Heart left ventricle (tissue), 13 donors: Measurements from ENCODE around the gene IL7R.

ENCODE experiments used
- POLR2A ChIP-seq, 2 donors: fragments of 450-650 bp; IDR thresholded peaks; one replicate each; pipeline ENCODE4 v1.6.1; 2017; ENCODE audit warnings: antibody characterized with exemption in 2 of 2, mild to moderate bottlenecking in 2 of 2, moderate library complexity in 2 of 2
- TF ChIP-seq, protein P1 (sequence below), 12 donors: fragments of 200-600 bp; sonication (generic) in 4 of 12; IDR thresholded peaks; one replicate each; pipeline versions ENCODE4 v1.5.0 to v1.8.0; 2018 to 2022; ENCODE audit warnings: antibody characterized with exemption in 12 of 12, mild to moderate bottlenecking in 5 of 12
- donor health status: ischemic (EF 13 %, LVEDD 7.1; RV severe dilation, severe dysfunction).
- donor health status: DM: no; HTN: yes; CAD: no.
- donor health status: DM: no; HTN: no; CAD: no.
- donor health status: ischemic (EF 25% LVEDD 6.9; RV normal size, moderate dysfunction).
- donor health status: ischemic (EF 25% LVEDD 5.7; RV mildly dilated, moderate dysfunction).
- donor health status: ischemic (EF 35%, LVEDD 5.7; RV mildly dilated, moderate dysfunction).
- donor health status: nonischemic (EF 11% LVEDD 7.7; RV severe dilation, severe dysfunction).
- donor health status: DM: yes; HTN: yes; CAD: no.
- donor health status: PGD.
- donor health status: ischemic (EF 29% LVEDD 5.4; RV normal size, mild dysfunction).
- donor health status: nonischemic (EF 23%, LVEDD 6.1; RV moderate dilation, normal function).

DNA sequence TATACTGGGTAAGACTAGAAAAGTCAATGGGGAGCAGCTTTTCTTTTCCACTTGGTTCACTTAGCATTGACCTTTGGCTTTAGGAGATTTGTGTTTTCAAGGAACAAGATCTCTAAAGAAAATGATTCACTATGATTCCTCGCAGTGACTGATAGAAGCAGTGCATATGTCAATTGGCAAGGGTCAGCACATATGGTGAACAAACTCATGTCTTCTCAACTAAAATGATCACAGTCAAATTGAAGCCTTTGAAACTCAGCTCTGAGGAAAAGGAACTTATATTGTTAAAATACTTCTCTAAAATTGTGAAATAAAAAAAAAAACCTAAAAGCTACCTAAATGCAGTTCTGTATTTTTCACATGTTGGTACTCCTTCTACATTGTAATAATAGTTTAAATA, 43.2 kb upstream of the IL7R start:
- TF ChIP-seq, protein P1, sequence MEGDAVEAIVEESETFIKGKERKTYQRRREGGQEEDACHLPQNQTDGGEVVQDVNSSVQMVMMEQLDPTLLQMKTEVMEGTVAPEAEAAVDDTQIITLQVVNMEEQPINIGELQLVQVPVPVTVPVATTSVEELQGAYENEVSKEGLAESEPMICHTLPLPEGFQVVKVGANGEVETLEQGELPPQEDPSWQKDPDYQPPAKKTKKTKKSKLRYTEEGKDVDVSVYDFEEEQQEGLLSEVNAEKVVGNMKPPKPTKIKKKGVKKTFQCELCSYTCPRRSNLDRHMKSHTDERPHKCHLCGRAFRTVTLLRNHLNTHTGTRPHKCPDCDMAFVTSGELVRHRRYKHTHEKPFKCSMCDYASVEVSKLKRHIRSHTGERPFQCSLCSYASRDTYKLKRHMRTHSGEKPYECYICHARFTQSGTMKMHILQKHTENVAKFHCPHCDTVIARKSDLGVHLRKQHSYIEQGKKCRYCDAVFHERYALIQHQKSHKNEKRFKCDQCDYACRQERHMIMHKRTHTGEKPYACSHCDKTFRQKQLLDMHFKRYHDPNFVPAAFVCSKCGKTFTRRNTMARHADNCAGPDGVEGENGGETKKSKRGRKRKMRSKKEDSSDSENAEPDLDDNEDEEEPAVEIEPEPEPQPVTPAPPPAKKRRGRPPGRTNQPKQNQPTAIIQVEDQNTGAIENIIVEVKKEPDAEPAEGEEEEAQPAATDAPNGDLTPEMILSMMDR (IDR thresholded peaks at IDR 0.05), result no peak
- TF ChIP-seq POLR2A (IDR thresholded peaks at IDR 0.05), result no peak
